Astrocyte of the hippocampus (primary cell): Measurements from ENCODE around the gene KRT80.

ENCODE experiments used
- DNase-seq: peaks from one replicate; pipeline ENCODE4 v3.0.0; 2011; ENCODE audit warnings: low read depth, low spot score

The KRT80 gene

DNA sequence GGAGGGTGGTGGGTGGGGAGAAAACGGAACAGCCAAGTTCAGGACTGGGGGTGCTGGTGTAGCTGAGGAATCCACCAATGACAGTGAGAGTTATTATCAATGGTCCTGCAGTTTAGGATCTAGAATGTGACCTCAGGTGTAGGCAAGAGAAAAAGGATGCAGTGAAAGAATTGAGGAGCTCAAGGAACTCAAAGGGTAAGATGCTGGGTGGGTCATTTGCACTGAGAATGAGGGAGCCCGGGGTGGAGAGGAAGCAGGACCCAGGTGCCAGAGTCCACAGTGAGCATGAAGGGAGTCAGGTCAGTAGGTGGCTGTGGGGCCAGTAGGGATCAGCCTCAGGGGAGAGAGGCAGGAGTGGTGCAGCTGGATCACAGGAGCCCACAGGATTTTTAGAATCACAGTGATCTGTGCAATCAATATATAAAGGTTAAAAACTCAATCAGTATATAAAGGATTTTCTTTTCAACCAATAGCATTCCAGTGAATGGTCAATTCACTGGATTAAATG, 38.1 kb upstream of the KRT80 start:
- DNase-seq, result no peak

GRCh38 chr12:52228931-52229330, 37.1 kb upstream of the KRT80 start:
- DNase-seq, result no peak

GRCh38 chr12:52228366-52228765, 36.6 kb upstream of the KRT80 start:
- no peak for DNase-seq

GRCh38 chr12:52227606-52228166, 35.9 kb upstream of the KRT80 start:
- DNase-seq, result no peak

- no peak for DNase-seq
Observed at GRCh38 chr12:52226446-52226845, 34.6 kb upstream of the KRT80 start.

DNA sequence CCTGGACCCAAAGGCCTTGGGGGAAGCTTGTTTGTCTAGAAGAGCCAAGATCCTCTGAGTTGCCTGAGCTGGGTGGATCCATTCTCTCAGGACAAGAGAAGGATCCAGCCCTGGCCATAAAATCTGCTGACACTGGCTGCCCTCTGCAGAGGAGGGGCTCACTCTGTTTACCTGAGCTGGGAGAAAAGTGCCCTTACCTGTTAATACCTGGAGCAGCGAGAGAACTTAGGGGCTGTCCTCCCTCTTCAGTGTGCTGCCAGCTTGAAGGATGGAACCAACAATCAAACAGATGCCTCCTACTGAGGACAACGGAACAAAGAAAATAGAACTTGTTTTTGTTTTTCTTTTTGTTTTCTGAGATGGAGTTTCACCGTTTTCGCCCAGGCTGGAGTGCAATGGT, 33.9 kb upstream of the KRT80 start:
- no peak for DNase-seq

DNA sequence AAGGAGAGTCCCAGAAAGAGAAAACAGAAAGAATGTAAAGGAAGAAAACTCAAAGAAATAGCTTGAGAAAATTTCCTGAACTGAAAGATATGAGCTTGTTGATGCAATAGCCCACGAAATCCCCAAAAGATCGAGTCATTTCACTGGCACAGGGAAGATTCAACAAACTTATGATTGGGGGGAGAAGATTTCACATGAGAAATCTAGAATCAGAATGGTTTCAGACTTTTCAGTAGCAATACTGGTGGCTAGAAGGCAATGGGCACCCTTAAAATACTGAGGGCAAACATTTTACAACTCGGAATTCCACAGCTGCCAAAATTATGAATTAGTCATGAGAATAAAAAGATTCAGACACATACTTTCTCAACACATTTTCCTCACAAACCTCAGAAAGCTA, 32.3 kb upstream of the KRT80 start:
- DNase-seq, result no peak

- DNase-seq, result no peak
Observed at GRCh38 chr12:52223406-52224039, 31.7 kb upstream of the KRT80 start.

GRCh38 chr12:52222692-52223091, 30.9 kb upstream of the KRT80 start:
- no peak for DNase-seq

- no peak for DNase-seq
Observed at GRCh38 chr12:52221912-52222457, 30.2 kb upstream of the KRT80 start.

GRCh38 chr12:52221070-52221781, 29.4 kb upstream of the KRT80 start:
- DNase-seq, result no peak

DNA sequence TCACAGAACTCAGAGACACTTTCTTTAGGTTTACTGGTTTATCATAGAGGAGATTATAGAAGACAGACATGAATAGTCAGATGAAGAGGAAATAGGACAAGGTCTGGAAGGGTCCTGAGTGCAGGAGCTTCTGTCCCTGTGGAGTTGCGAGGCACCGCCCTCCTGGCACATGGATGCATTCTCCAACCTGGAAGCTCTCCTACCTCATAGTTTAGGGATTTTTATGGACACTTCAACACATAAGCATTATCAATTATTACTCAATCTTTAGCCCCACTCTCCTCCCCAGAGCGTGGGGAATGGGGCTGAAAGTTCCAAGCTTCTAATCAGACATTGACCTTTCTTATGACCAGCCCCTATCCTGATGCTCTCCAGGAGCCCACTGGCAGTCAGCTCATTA, 28.7 kb upstream of the KRT80 start:
- no peak for DNase-seq

DNA sequence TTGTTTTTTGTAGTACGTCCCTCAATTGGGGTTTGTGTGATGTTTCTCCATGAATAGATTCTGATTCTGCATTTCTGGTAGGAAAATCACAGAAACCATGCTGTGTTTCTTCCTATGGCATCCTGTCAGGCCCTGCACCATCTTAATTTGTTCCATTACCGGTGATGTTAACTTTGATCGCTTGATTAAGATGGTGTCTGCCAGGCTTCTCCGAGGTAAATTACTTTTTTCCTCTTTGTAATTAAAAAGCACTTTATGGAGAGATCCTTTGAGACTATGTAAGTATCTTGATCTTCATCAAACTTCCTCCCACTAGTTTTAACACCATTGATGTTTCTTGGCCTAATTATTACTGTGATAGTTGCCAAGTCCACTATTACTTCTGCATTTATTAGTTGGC, 26.2 kb upstream of the KRT80 start:
- DNase-seq, result no peak

- no peak for DNase-seq
Observed at GRCh38 chr12:52217223-52217622, 25.4 kb upstream of the KRT80 start.

DNA sequence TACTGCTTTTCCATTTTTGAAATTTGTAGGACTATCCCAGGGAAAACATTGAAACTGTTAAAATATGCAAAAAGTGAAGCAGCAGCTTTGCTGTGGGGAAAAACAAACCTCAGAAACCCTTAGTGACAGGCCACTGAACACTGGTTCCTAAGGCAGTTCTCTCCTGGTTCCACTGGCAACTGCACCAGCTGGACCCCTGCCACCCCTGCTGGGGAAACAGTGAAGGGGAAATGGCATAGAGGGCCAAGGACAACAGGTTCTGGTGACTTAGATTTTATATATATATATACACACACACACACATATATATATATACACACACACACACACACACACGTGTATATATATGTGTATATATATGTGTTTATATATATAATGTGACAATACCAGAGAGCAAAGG, 25.0 kb upstream of the KRT80 start:
- DNase-seq, result peak; percentile 68

DNA sequence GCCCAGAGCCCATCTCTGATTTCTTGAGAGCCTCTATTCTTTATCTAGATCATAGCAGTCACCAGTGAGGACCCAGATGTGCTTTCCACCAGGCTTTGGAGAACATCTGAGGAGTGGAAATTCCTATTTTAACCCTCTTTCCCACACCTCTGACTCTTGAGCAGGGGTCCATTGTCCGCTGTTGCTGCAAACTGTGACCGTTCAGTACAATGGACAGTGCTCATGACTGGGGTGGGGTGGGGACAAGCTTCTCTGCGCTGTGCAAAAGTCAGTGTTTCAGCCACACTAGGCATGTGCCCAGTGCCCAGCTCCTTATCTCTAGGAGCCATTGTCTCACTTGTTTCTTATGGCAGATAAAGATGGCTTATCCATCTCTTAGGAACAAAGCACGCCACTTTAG, 24.3 kb upstream of the KRT80 start:
- peak; percentile 61 for DNase-seq

DNA sequence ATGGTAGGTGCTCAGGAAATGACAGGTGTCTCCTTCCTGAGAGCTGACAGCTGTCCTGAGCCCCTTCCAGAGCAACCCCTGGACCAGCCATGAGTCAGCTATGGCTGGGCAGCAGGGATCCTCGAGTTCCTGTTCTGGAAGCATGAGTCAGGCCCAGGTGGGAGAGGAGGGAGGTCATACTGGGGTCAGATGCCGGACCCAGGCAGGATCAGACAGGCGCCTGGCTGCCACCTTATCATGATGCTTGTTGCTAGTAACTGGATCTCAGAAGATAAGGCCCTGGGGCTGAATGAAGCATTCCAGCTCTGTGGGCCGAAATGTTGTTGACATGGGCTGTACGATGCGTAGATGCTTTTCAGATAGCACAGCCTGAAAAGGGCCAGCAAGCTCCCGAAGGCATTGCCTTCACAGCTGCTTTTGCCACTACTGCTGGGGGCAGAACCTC, 23.8 kb upstream of the KRT80 start:
- DNase-seq, result peak; percentile 82

GRCh38 chr12:52214421-52214802, 22.6 kb upstream of the KRT80 start:
- no peak for DNase-seq

GRCh38 chr12:52213564-52214420, 22.0 kb upstream of the KRT80 start:
- DNase-seq, result peak; percentile 92

- no peak for DNase-seq
Observed at GRCh38 chr12:52212701-52213563, 21.1 kb upstream of the KRT80 start.
